Measurements from ENCODE around the gene RGS17.

- TF ChIP-seq TOX (CRISPR knock-in tag; IDR thresholded peaks at IDR 0.05; ENCODE audit: borderline replicate concordance), result no peak
- TF ChIP-seq RARB (CRISPR knock-in tag; IDR thresholded peaks at IDR 0.05), result no peak
- no peak for TF ChIP-seq ZFP30 (CRISPR knock-in tag; IDR thresholded peaks at IDR 0.05)
- no peak for TF ChIP-seq PATZ1 (CRISPR knock-in tag; IDR thresholded peaks at IDR 0.05; ENCODE audit: borderline replicate concordance)
- TF ChIP-seq CSRNP3 (CRISPR knock-in tag; IDR thresholded peaks at IDR 0.05), result no peak
Measured at GRCh38 chr6:153081914-153082313, 49.2 kb downstream of the RGS17 start.

Measured in SK-N-SH treated with all-trans-retinoic acid at 6 μM for 48 hours (cell line).